Astrocyte (in vitro differentiated cells and primary cell): ENCODE results near the gene ETHE1.

Experiments
- EZH2 ChIP-seq: IDR thresholded peaks from 2 replicates; pipeline ENCODE4 v1.6.1; 2012; ENCODE audit warnings: mild to moderate bottlenecking, low read length, inconsistent platforms; ENCODE audit not compliant: insufficient read depth
- TF ChIP-seq, protein P1 (sequence below): IDR thresholded peaks from 2 replicates; pipeline ENCODE4 v1.5.1; 2011; ENCODE audit warnings: low read depth, mild to moderate bottlenecking, inconsistent platforms, low read length, moderate library complexity; ENCODE audit not compliant: insufficient read depth

DNA sequence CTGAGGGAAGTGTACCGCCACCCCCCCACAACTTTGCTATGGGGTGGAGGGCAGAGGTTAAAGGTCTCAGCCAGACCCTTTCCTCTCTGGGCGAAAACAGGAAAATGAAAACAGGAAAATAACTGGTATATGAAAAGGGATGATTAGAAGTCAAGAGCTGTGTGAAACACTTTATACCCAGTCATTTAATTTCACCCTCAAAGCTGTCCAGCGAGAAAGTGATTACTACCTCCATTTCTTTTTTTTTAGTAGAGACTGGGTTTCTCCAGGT is 21.9 kb downstream of the ETHE1 start:
- TF ChIP-seq, protein P1, sequence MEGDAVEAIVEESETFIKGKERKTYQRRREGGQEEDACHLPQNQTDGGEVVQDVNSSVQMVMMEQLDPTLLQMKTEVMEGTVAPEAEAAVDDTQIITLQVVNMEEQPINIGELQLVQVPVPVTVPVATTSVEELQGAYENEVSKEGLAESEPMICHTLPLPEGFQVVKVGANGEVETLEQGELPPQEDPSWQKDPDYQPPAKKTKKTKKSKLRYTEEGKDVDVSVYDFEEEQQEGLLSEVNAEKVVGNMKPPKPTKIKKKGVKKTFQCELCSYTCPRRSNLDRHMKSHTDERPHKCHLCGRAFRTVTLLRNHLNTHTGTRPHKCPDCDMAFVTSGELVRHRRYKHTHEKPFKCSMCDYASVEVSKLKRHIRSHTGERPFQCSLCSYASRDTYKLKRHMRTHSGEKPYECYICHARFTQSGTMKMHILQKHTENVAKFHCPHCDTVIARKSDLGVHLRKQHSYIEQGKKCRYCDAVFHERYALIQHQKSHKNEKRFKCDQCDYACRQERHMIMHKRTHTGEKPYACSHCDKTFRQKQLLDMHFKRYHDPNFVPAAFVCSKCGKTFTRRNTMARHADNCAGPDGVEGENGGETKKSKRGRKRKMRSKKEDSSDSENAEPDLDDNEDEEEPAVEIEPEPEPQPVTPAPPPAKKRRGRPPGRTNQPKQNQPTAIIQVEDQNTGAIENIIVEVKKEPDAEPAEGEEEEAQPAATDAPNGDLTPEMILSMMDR: no peak
- no peak for TF ChIP-seq EZH2
